Activated CD4-positive, alpha-beta memory T cell treated with anti-CD3 and anti-CD28 coated beads for 36 hours (primary cell): ENCODE measurements around the gene RNASE7. TPM values are rescaled to one million over a fixed set of nuclear protein-coding genes. Genes with fewer than 3 reads are reported as not detected.

Experiments
- CTCF ChIA-PET: fragments of 350-600 bp; sonication (Branson Sonifier 250); formaldehyde crosslinking; loops from one replicate; lab custom pipeline; 2021; ENCODE audit warnings: antibody characterized with exemption, inconsistent platforms; lab: Charles Lee
- POLR2A ChIA-PET: fragments of 350-600 bp; sonication (Branson Sonifier 250); formaldehyde crosslinking; loops from one replicate; lab custom pipeline; 2021; ENCODE audit warnings: antibody characterized with exemption; lab: Charles Lee
- DNase-seq: peaks from one replicate; pipeline ENCODE4 v3.0.0-alpha.2; 2020
- H3K27ac Mint-ChIP-seq: one replicate; pipeline ENCODE4 v1.8.0; 2021; ENCODE audit warnings: mixed read lengths
- H3K27me3 Mint-ChIP-seq: one replicate; pipeline ENCODE4 v1.8.0; 2021; ENCODE audit warnings: mixed read lengths
- H3K36me3 Mint-ChIP-seq: one replicate; pipeline ENCODE4 v1.8.0; 2021; ENCODE audit warnings: mixed read lengths
- H3K4me1 Mint-ChIP-seq: one replicate; pipeline ENCODE4 v1.8.0; 2021; ENCODE audit warnings: low read depth, mixed read lengths
- H3K4me3 Mint-ChIP-seq: one replicate; pipeline ENCODE4 v1.8.0; 2021; ENCODE audit warnings: mild to moderate bottlenecking, mixed read lengths
- H3K9me3 Mint-ChIP-seq: one replicate; pipeline ENCODE4 v1.8.0; 2021; ENCODE audit warnings: mixed read lengths
- intact Hi-C: fragments of 100-400 bp; cut with micrococcal nuclease; formaldehyde crosslinking; loops from one replicate; pipeline ENCODE4 v1.15.1; 2023
- microRNA-seq: library from miRNA; unstranded; fragments of <30 nt; microRNA quantifications from one replicate; pipeline ENCODE4 v1.2.0, GENCODE V29; 2022; ENCODE audit warnings: borderline number of aligned reads, borderline microRNAs expressed, borderline replicate concordance
- total RNA-seq, 2 experiments: library from RNA; stranded (reverse); gene quantifications; one replicate each; pipeline ENCODE4 v1.2.3, GENCODE V29; 2021

The RNASE7 gene
- total RNA-seq, 2 experiments from 2014 or later = not detected

GRCh38 chr14:21091821-21092272, 49.7 kb downstream of the RNASE7 start:
- no peaks in the 10 kb centered on the region for H3K27me3 Mint-ChIP-seq
- H3K4me3 Mint-ChIP-seq = no peak overlapping the region
- peaks cover 1% of the 10 kb centered on the region for H3K36me3 Mint-ChIP-seq
- ChIA-PET POLR2A (interaction anchor here (0.8 to 1.1 kb wide), 2 partner anchors 13 to 77 kb away, joined by 3 to 5 read pairs; no protein-coding TSS in a partner anchor), CTCF (interaction anchor here (0.7 to 7.8 kb wide), 29 partner anchors 8 to 471 kb away, joined by 3 to 278 read pairs (median 6); partner anchors contain the start of genes ARHGEF40, NDRG2, RNASE8 and SLC39A2)
- no peak for DNase-seq
- H3K27ac Mint-ChIP-seq = no peak overlapping the region
- no peaks in the 10 kb centered on the region for H3K9me3 Mint-ChIP-seq
- H3K4me1 Mint-ChIP-seq = peaks cover 19% of the 10 kb centered on the region
- intact Hi-C loops = loop anchor here (1.0 kb wide), 3 partner anchors 12 to 78 kb away; no protein-coding TSS in a partner anchor

GRCh38 chr14:21092273-21093011, 50.3 kb downstream of the RNASE7 start:
- CTCF ChIA-PET = interaction anchor here (0.7 to 7.8 kb wide), 33 partner anchors 9 to 470 kb away, joined by 3 to 278 read pairs (median 6); partner anchors contain the start of genes ARHGEF40, NDRG2, RNASE8 and SLC39A2
- Mint-ChIP-seq H3K4me1 (peaks cover 21% of the 10 kb centered on the region), H3K9me3 (no peaks in the 10 kb centered on the region), H3K27me3 (no peaks in the 10 kb centered on the region), H3K4me3 (no peak overlapping the region), H3K36me3 (peaks cover 1% of the 10 kb centered on the region), H3K27ac (no peak overlapping the region)
- peak; percentile 92 for DNase-seq
- POLR2A ChIA-PET = interaction anchor here (0.8 to 1.3 kb wide), 5 partner anchors 10 to 138 kb away, joined by 3 to 5 read pairs (median 3); no protein-coding TSS in a partner anchor
- intact Hi-C loops = loop anchor here (1.0 kb wide), 3 partner anchors 12 to 78 kb away; no protein-coding TSS in a partner anchor

GRCh38 chr14:21093018-21093417, 50.9 kb downstream of the RNASE7 start:
- Mint-ChIP-seq H3K4me1 (peaks cover 16% of the 10 kb centered on the region), H3K36me3 (peaks cover 1% of the 10 kb centered on the region), H3K4me3 (no peak overlapping the region), H3K27me3 (no peaks in the 10 kb centered on the region), H3K9me3 (no peaks in the 10 kb centered on the region), H3K27ac (no peak overlapping the region)
- intact Hi-C loops = no loop called here
- no peak for DNase-seq
- ChIA-PET POLR2A (interaction anchor here (0.8 to 1.3 kb wide), 4 partner anchors 9 to 138 kb away, joined by 3 to 5 read pairs (median 4); no protein-coding TSS in a partner anchor), CTCF (interaction anchor here (0.8 to 7.8 kb wide), 31 partner anchors 9 to 382 kb away, joined by 3 to 278 read pairs (median 6); partner anchors contain the start of genes ARHGEF40, NDRG2, RNASE8 and SLC39A2)

Small RNA genes lying within 50 kb of the gene (microRNA-seq; reads per million reads assigned to microRNA genes)
- not detected for gene MIR6717

Other genes starting within 250 kb of the RNASE7 start
- not detected for gene RNASE1, start 239.5 kb upstream of the RNASE7 start, total RNA-seq
- not detected for gene RNASE3, start 151.0 kb upstream of the RNASE7 start, total RNA-seq
- gene RNASE2, start 86.9 kb upstream of the RNASE7 start, total RNA-seq = not detected
- gene METTL17, start 52.4 kb upstream of the RNASE7 start, total RNA-seq = 10 to 100 TPM; 74.9 to 78.9 TPM
- under 1 TPM in 1 of 2 experiments, not detected in 1; 0.17 TPM for gene SLC39A2, start 43.1 kb upstream of the RNASE7 start, total RNA-seq
- gene NDRG2, start 17.3 kb upstream of the RNASE7 start, total RNA-seq = 1 to 10 TPM; 7.7 to 9.6 TPM
- not detected for gene TPPP2, start 12.1 kb upstream of the RNASE7 start, total RNA-seq
- not detected for gene RNASE13, start 7.6 kb upstream of the RNASE7 start, total RNA-seq
- gene RNASE8, start 15.5 kb downstream of the RNASE7 start, total RNA-seq = not detected
- gene ARHGEF40, start 27.9 kb downstream of the RNASE7 start, total RNA-seq = under 1 TPM; 0.33 to 0.44 TPM
- 10 to 100 TPM in 1 of 2 experiments, 1 to 10 TPM in 1; 9.9 to 10.7 TPM for gene ZNF219, start 56.3 kb downstream of the RNASE7 start, total RNA-seq
- not detected for gene TMEM253, start 58.7 kb downstream of the RNASE7 start, total RNA-seq
- gene OR5AU1, start 113.7 kb downstream of the RNASE7 start, total RNA-seq = not detected
- 1,000 to 10,000 TPM; 1,063 to 1,070 TPM for gene HNRNPC, start 227.1 kb downstream of the RNASE7 start, total RNA-seq
- under 1 TPM in 1 of 2 experiments, not detected in 1; 0.07 TPM for gene RPGRIP1, start 237.7 kb downstream of the RNASE7 start, total RNA-seq